22Rv1 (cell line): ENCODE measurements around the gene RSPH9.

Source experiments
- CTCF ChIP-seq: fragments of 450-650 bp; IDR thresholded peaks from 2 replicates; pipeline ENCODE4 v1.5.1; 2017; ENCODE audit warnings: mild to moderate bottlenecking
- ZFX ChIP-seq: fragments of 450-650 bp; IDR thresholded peaks from 2 replicates; pipeline ENCODE4 v1.6.1; 2017; ENCODE audit warnings: antibody characterized with exemption, borderline replicate concordance

- TF ChIP-seq CTCF (no peak), ZFX (no peak)
These were observed 50.6 kb downstream of the RSPH9 start for GRCh38 chr6:43695215-43695966.
